Uterus (tissue), 4 donors: ENCODE measurements around the gene TBCD. TPM values are rescaled to one million over a fixed set of nuclear protein-coding genes. Genes with fewer than 3 reads are reported as not detected.
A peak's percentile ranks its signal among the peaks of the same experiment; 100 is the strongest.
"Not testable (repeated sequence)": the region's sequence is repeated elsewhere in the genome, so short reads cannot be mapped to it uniquely, and the experiment has no call there.

ENCODE experiments used
- DNase-seq, 2 donors: peaks; one replicate each; pipeline ENCODE4 v3.0.0-alpha.2; 2019 to 2020
- H3K27ac ChIP-seq, 2 donors: fragments of 200-600 bp; sonication (generic); 1 replicate in 1 of 2; 2 replicates in 1 of 2; pipeline ENCODE4 v1.5.1; 2016 to 2018
- H3K27me3 ChIP-seq, 2 donors: fragments of 200-600 bp; sonication (generic); one replicate each; pipeline ENCODE4 v1.5.1; 2018 to 2019; ENCODE audit warnings: control low read depth in 1 of 2
- H3K36me3 ChIP-seq, 2 donors: fragments of 200-600 bp; sonication (generic); one replicate each; pipeline ENCODE4 v1.5.1; 2019; ENCODE audit warnings: control low read depth in 1 of 2
- H3K4me1 ChIP-seq, 2 donors: fragments of 200-600 bp; sonication (generic); one replicate each; pipeline ENCODE4 v1.5.1; 2018 to 2019; ENCODE audit warnings: control low read depth in 1 of 2
- H3K4me3 ChIP-seq, 2 donors: fragments of 200-600 bp; sonication (generic); 1 replicate in 1 of 2; 2 replicates in 1 of 2; pipeline ENCODE4 v1.5.1; 2018 to 2019; ENCODE audit warnings: mild to moderate bottlenecking in 1 of 2
- H3K9me3 ChIP-seq, 2 donors: fragments of 200-600 bp; sonication (generic); one replicate each; pipeline ENCODE4 v1.5.1; 2019; ENCODE audit warnings: control low read depth in 1 of 2
- CTCF ChIP-seq, 4 experiments: fragments of 200-600 bp in 2 of 4; fragments of 450-650 bp in 2 of 4; sonication (generic) in 2 of 4; IDR thresholded peaks; one replicate each; pipeline ENCODE4 v1.5.1; 2016 to 2019; ENCODE audit warnings: antibody characterized with exemption in 4 of 4, mild to moderate bottlenecking in 2 of 4, moderate library complexity in 1 of 4
- POLR2A ChIP-seq, 2 donors: fragments of 450-650 bp; IDR thresholded peaks; one replicate each; pipeline ENCODE4 v1.6.1; 2016; ENCODE audit warnings: antibody characterized with exemption in 2 of 2, mild to moderate bottlenecking in 1 of 2, moderate library complexity in 1 of 2
- intact Hi-C: fragments of 100-400 bp; cut with DNase I; formaldehyde crosslinking; loops from one replicate; pipeline ENCODE4 v1.15.1; 2023; ENCODE audit warnings: low total_unique reads
- total RNA-seq, 4 donors: library from RNA; depleted of rRNA in 3 of 4; stranded (reverse); fragments of >200 nt in 3 of 4; gene quantifications; one replicate each; pipeline versions ENCODE4 v1.1.0 to v1.2.4, GENCODE V29; 2014 to 2023
- donor health status: DM: yes; HTN: yes; CAD: no.

TBCD gene
- total RNA-seq, 4 donors from 2014 or later, result 35.9 to 142 (median 61.3) TPM

- no peak overlapping the region for H3K27ac ChIP-seq
- H3K4me1 ChIP-seq, result no peaks in the 10 kb centered on the region
- no peak overlapping the region for H3K4me3 ChIP-seq
- intact Hi-C loops, result no loop called here
- no peaks in the 10 kb centered on the region for H3K27me3 ChIP-seq
- DNase-seq, result no peak
- no peaks in the 10 kb centered on the region for H3K9me3 ChIP-seq
- no peaks in the 10 kb centered on the region for H3K36me3 ChIP-seq
- TF ChIP-seq CTCF (IDR thresholded peaks at IDR 0.05) (no peak), POLR2A (IDR thresholded peaks at IDR 0.05) (no peak)
Observed at GRCh38 chr17:82765371-82765770, 13.5 kb downstream of the TBCD start.

- Histone ChIP-seq H3K27me3 (no peaks in the 10 kb centered on the region), H3K9me3 (no peaks in the 10 kb centered on the region)
- DNase-seq, result no peak
Observed at GRCh38 chr17:82767041-82767754, 15.3 kb downstream of the TBCD start.

GRCh38 chr17:82769041-82769440 is 17.2 kb downstream of the TBCD start:
- Histone ChIP-seq H3K9me3 (no peaks in the 10 kb centered on the region), H3K27ac (no peak overlapping the region), H3K27me3 (no peaks in the 10 kb centered on the region), H3K36me3 (no peaks in the 10 kb centered on the region), H3K4me1 (no peaks in the 10 kb centered on the region), H3K4me3 (no peak overlapping the region)
- TF ChIP-seq CTCF (IDR thresholded peaks at IDR 0.05) (no peak), POLR2A (IDR thresholded peaks at IDR 0.05) (no peak)
- no peak for DNase-seq
- intact Hi-C loops, result no loop called here

More at GRCh38 chr17:82767041-82767754, 15.3 kb downstream of the TBCD start:
- Histone ChIP-seq H3K36me3 (no peaks in the 10 kb centered on the region), H3K4me1 (no peaks in the 10 kb centered on the region), H3K27ac (no peak overlapping the region), H3K4me3 (no peak overlapping the region)
- intact Hi-C loops, result no loop called here
- peak in 2 of 4 experiments; percentile 25 to 26 for TF ChIP-seq CTCF (IDR thresholded peaks at IDR 0.05)
- TF ChIP-seq POLR2A (IDR thresholded peaks at IDR 0.05), result no peak

GRCh38 chr17:82772026-82772425 is 20.2 kb downstream of the TBCD start:
- H3K4me1 ChIP-seq, result no peaks in the 10 kb centered on the region
- no peaks in the 10 kb centered on the region for H3K27me3 ChIP-seq
- no peaks in the 10 kb centered on the region for H3K9me3 ChIP-seq
- no peak overlapping the region for H3K4me3 ChIP-seq
- H3K36me3 ChIP-seq, result no peaks in the 10 kb centered on the region
- intact Hi-C loops, result loop anchor here (10.0 kb wide), 1 partner anchor 417 kb away; the partner anchor contains the start of gene TEX19
- no peak overlapping the region for H3K27ac ChIP-seq
- TF ChIP-seq POLR2A (IDR thresholded peaks at IDR 0.05), result no peak
- TF ChIP-seq CTCF (IDR thresholded peaks at IDR 0.05), result no peak
- DNase-seq, result no peak

GRCh38 chr17:82774456-82774855 is 22.6 kb downstream of the TBCD start:
- intact Hi-C loops, result loop anchor here (10.0 kb wide), 1 partner anchor 420 kb away; the partner anchor contains the start of gene TEX19
- not testable (repeated sequence) for H3K4me3 ChIP-seq, H3K9me3 ChIP-seq, H3K36me3 ChIP-seq, H3K27ac ChIP-seq, DNase-seq, H3K4me1 ChIP-seq, H3K27me3 ChIP-seq
